GM23248 (cell line): Measurements from ENCODE around the gene RIPPLY1. TPM values are rescaled to one million over a fixed set of nuclear protein-coding genes. Genes with fewer than 3 reads are reported as not detected.

ENCODE experiments used
- DNase-seq: peaks from one replicate; pipeline ENCODE4 v3.0.0-alpha.2; 2015
- H2AFZ ChIP-seq: fragments of 200-600 bp; sonication (generic); 2 replicates; pipeline ENCODE4 v1.6.1; 2016; ENCODE audit warnings: antibody characterized with exemption
- H3F3A ChIP-seq: fragments of 200-600 bp; sonication (generic); 2 replicates; pipeline ENCODE4 v1.6.1; 2016; ENCODE audit warnings: mild to moderate bottlenecking, antibody characterized with exemption, mixed run types; ENCODE audit not compliant: insufficient read depth
- H3K27ac ChIP-seq: fragments of 200-600 bp; sonication (generic); 2 replicates; pipeline ENCODE4 v1.5.1; 2016; ENCODE audit warnings: mild to moderate bottlenecking
- H3K27me3 ChIP-seq: fragments of 200-600 bp; sonication (generic); replicated peaks from 2 replicates; pipeline ENCODE4 v1.6.1; 2016; ENCODE audit warnings: mild to moderate bottlenecking; ENCODE audit not compliant: insufficient read depth
- H3K36me3 ChIP-seq: fragments of 200-600 bp; sonication (generic); 2 replicates; pipeline ENCODE4 v1.6.1; 2016; ENCODE audit warnings: low read depth, mild to moderate bottlenecking
- H3K4me1 ChIP-seq: fragments of 200-600 bp; sonication (generic); 2 replicates; pipeline ENCODE4 v1.6.1; 2016; ENCODE audit warnings: mild to moderate bottlenecking; ENCODE audit not compliant: insufficient read depth
- H3K4me2 ChIP-seq: fragments of 200-600 bp; sonication (generic); one replicate; pipeline ENCODE4 v1.6.1; 2016; ENCODE audit warnings: mild to moderate bottlenecking; ENCODE audit not compliant: unreplicated experiment
- H3K4me3 ChIP-seq: fragments of 200-600 bp; sonication (generic); 2 replicates; pipeline ENCODE4 v1.5.1; 2016; ENCODE audit warnings: mild to moderate bottlenecking
- H3K79me2 ChIP-seq: fragments of 200-600 bp; sonication (generic); 2 replicates; pipeline ENCODE4 v1.6.1; 2016; ENCODE audit warnings: mild to moderate bottlenecking; ENCODE audit not compliant: insufficient read depth
- H3K9ac ChIP-seq: fragments of 200-600 bp; sonication (generic); 2 replicates; pipeline ENCODE4 v1.6.1; 2016; ENCODE audit warnings: mild to moderate bottlenecking
- H3K9me2 ChIP-seq: fragments of 200-600 bp; sonication (generic); 2 replicates; pipeline ENCODE4 v1.6.1; 2016; ENCODE audit warnings: mixed run types, mild to moderate bottlenecking, moderate library complexity; ENCODE audit not compliant: insufficient read depth
- H3K9me3 ChIP-seq: fragments of 200-600 bp; sonication (generic); one replicate; pipeline ENCODE4 v1.6.1; 2017; ENCODE audit warnings: low read depth
- H4K20me1 ChIP-seq: fragments of 200-600 bp; sonication (generic); 2 replicates; pipeline ENCODE4 v1.6.0; 2016; ENCODE audit not compliant: insufficient read depth
- EZH2 ChIP-seq: fragments of 200-600 bp; sonication (generic); IDR thresholded peaks from 2 replicates; pipeline ENCODE4 v1.6.1; 2018; ENCODE audit warnings: antibody characterized with exemption, mild to moderate bottlenecking; ENCODE audit not compliant: insufficient read depth, poor library complexity, severe bottlenecking
- EZH2phosphoT487 ChIP-seq: fragments of 200-600 bp; sonication (generic); IDR thresholded peaks from 2 replicates; pipeline ENCODE4 v1.6.1; 2018; ENCODE audit warnings: antibody characterized with exemption, moderate library complexity, mild to moderate bottlenecking, low read depth; ENCODE audit not compliant: insufficient read depth
- WGBS, 2 experiments: methylation state at CpG; one replicate each; pipeline ENCODE4 v1.1.6; 2015 to 2017; ENCODE audit warnings: low lambda C conversion rate in 2 of 2, low coverage in 1 of 2; ENCODE audit errors: missing lambda C conversion rate in 2 of 2; 5-methylcytosine and 5-hydroxymethylcytosine counted together
- in situ Hi-C: fragments of 300-500 bp; cut with MboI; formaldehyde crosslinking; loops from 2 replicates; pipeline ENCODE4 v1.15.0; 2020
- polyA plus RNA-seq: library from polyadenylated mRNA; unstranded; fragments of >200 nt; fragmentation: Nextera tagmentation; extraction: Ambion mirVana; gene quantifications from 2 replicates; pipeline ENCODE4 v1.2.1, GENCODE V29; 2016
- total RNA-seq: library from RNA; depleted of rRNA; stranded (reverse); fragments of >200 nt; shearing (Covaris generic); gene quantifications from 2 replicates; pipeline ENCODE4 v1.2.3, GENCODE V29; 2014

Gene RIPPLY1
- total and polyA plus RNA-seq, 2 experiments from 2014 or later = not detected

DNA sequence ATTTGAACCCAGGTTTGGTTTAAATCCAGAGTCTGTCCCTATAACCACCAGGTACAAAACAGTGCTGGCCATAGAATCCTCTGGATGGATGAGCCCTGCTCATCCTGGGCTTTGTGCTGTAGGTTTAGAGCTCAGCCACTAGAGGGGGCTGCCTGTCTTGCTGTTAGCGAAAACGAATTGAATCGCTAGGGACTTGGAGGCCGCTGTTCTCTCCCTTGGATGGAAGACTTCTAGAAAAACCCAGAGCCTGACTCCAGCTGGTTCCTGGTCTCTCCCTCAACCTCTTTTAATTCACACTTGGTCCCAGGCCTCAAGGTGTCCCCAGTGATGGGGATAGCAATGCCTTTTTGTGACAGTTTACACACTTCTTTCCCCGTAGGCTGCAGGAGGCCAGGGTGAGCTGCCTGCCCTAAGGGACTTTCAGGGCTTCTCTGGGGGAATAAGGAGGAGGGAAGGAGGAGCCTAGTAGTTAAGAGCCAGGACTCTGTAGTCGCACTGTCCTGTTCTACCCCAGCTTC lies 8.7 kb downstream of the RIPPLY1 start:
- H3K9ac ChIP-seq = no peak overlapping the region
- H4K20me1 ChIP-seq = no peaks in the 10 kb centered on the region
- in situ Hi-C loops = no loop called here
- WGBS, 2 experiments = 14 to 25% methylated on average over 5 to 6 of the region's 6 CpGs
- no peaks in the 10 kb centered on the region for H3K36me3 ChIP-seq
- no peaks in the 10 kb centered on the region for H3K27me3 ChIP-seq
- peaks cover 9% of the 10 kb centered on the region; the same call in 1 of the 2 replicates for H3F3A ChIP-seq
- H3K4me2 ChIP-seq = no peak overlapping the region
- H3K9me3 ChIP-seq = no peaks in the 10 kb centered on the region
- no peaks in the 10 kb centered on the region for H3K9me2 ChIP-seq
- H3K4me1 ChIP-seq = peaks cover 24% of the 10 kb centered on the region
- peak overlapping the region; percentile 26; the same call in 1 of the 2 replicates for H2AFZ ChIP-seq
- H3K27ac ChIP-seq = peak overlapping the region; percentile 37
- DNase-seq = peak; percentile 79
- TF ChIP-seq EZH2phosphoT487 (no peak), EZH2 (no peak)
- no peaks in the 10 kb centered on the region for H3K79me2 ChIP-seq
- no peak overlapping the region for H3K4me3 ChIP-seq

DNA sequence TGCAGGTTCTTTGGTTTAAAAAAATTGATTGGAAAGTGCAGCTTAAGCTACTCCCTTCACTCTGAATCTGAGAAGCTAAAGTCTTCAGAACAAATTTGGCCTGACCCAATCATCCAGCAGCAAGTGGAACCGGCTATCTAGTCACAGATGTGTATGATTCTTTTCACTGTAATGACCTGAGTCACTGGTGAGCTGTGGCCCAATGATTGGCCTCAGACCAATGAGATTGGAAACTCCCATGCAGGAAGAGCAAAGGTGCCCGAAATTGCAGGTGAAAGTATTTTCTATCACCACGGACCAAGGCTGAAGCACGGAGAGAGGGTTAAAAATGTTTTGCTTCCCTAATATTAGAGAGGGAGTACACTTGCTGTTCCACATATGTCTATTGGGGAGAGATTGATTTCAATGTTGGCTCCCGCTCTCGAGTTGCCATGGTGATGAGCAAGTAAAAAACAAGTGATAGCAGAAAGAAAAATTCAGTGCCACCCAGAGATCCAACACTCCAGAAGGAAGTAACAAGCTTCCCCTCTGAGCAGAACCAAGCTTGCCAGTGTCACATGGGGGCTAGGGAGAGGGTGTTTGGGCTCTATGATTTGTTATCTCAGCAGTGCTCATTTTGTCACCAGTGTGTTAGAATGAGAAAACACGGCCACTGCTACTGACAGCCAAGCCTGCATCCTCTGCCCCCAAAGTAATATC lies 11.2 kb downstream of the RIPPLY1 start:
- H2AFZ ChIP-seq = no peak overlapping the region
- WGBS, 2 experiments = 18 to 27% methylated on average over 7 of the region's 7 CpGs
- in situ Hi-C loops = no loop called here
- H3F3A ChIP-seq = peaks cover 9% of the 10 kb centered on the region; the same call in 1 of the 2 replicates
- no peaks in the 10 kb centered on the region for H3K27me3 ChIP-seq
- TF ChIP-seq EZH2 (no peak), EZH2phosphoT487 (no peak)
- peak; percentile 31 for DNase-seq
- H3K9ac ChIP-seq = no peak overlapping the region
- no peaks in the 10 kb centered on the region for H3K36me3 ChIP-seq
- no peaks in the 10 kb centered on the region for H3K9me2 ChIP-seq
- no peak overlapping the region for H3K4me2 ChIP-seq
- no peaks in the 10 kb centered on the region for H3K9me3 ChIP-seq
- no peaks in the 10 kb centered on the region for H3K79me2 ChIP-seq
- peaks cover 16% of the 10 kb centered on the region for H3K4me1 ChIP-seq
- H3K27ac ChIP-seq = no peak overlapping the region
- H4K20me1 ChIP-seq = no peaks in the 10 kb centered on the region
- no peak overlapping the region for H3K4me3 ChIP-seq

DNA sequence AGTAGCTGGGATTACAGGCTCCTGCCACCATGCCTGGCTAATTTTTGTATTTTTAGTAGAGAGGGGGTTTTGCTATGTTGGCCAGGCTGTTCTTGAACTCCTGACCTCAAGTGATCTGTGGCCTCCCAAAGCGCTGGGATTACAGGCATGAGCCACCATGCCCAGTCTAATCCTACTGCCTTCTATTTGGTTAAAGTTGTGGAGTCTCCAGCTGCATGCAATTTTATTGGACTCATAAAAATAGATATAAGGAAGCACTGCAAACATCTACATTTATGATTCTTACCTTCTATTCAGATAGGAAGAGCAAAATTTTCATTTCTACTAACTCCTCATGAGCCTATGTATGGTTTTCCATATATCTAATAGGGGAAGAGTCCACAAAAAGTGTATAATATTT lies 13.7 kb downstream of the RIPPLY1 start:
- H3K4me3 ChIP-seq = no peak overlapping the region
- no peak overlapping the region for H3K27ac ChIP-seq
- H2AFZ ChIP-seq = no peak overlapping the region
- H3K27me3 ChIP-seq = no peaks in the 10 kb centered on the region
- 92 to 100% methylated on average over 1 of the region's 1 CpG for WGBS, 2 experiments
- no peaks in the 10 kb centered on the region for H3F3A ChIP-seq
- no peaks in the 10 kb centered on the region for H3K36me3 ChIP-seq
- peaks cover under 1% of the 10 kb centered on the region for H3K4me1 ChIP-seq
- no peak overlapping the region for H3K9ac ChIP-seq
- TF ChIP-seq EZH2 = no peak
- no peak for TF ChIP-seq EZH2phosphoT487
- no peaks in the 10 kb centered on the region for H3K9me2 ChIP-seq
- no peak for DNase-seq
- no peaks in the 10 kb centered on the region for H3K79me2 ChIP-seq
- no peak overlapping the region for H3K4me2 ChIP-seq
- H3K9me3 ChIP-seq = no peaks in the 10 kb centered on the region
- in situ Hi-C loops = no loop called here
- H4K20me1 ChIP-seq = no peaks in the 10 kb centered on the region

DNA sequence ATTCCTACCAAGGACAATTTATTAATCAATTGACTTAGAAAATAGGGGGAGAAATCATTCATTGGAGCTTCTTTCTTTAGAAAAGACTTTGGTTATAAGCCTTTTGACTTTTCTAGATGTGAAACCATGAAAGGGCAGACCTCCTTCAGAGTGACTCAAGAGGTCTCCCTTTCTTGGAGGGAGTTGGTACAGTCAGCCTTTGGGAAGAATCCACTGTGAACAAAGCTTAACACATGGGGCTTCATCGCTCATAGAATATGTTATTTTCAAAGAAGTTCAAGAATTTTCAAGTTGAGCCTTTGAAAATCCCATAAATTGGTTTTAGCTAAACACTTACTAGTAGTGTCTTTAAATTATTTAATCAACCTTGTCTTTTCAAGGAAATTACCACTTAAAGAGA lies 28.0 kb downstream of the RIPPLY1 start:
- no peaks in the 10 kb centered on the region for H3K9me2 ChIP-seq
- peak; percentile 35 for DNase-seq
- H3K27me3 ChIP-seq = no peaks in the 10 kb centered on the region
- H3K4me2 ChIP-seq = no peak overlapping the region
- H3K27ac ChIP-seq = no peak overlapping the region
- TF ChIP-seq EZH2 = no peak
- TF ChIP-seq EZH2phosphoT487 = no peak
- no peaks in the 10 kb centered on the region for H4K20me1 ChIP-seq
- H3K79me2 ChIP-seq = no peaks in the 10 kb centered on the region
- no peak overlapping the region for H2AFZ ChIP-seq
- no peaks in the 10 kb centered on the region for H3F3A ChIP-seq
- no peaks in the 10 kb centered on the region for H3K36me3 ChIP-seq
- no peak overlapping the region for H3K4me3 ChIP-seq
- H3K9me3 ChIP-seq = no peaks in the 10 kb centered on the region
- H3K9ac ChIP-seq = no peak overlapping the region
- H3K4me1 ChIP-seq = no peaks in the 10 kb centered on the region
- in situ Hi-C loops = no loop called here
- WGBS, 2 experiments = 13 to 25% methylated on average over 1 of the region's 1 CpG
